H1 (cell line): Measurements from ENCODE around the gene MKI67.

Source experiments
- ASH2L ChIP-seq: fragments of 200-600, 300-600 bp; sonication (generic); IDR thresholded peaks from one replicate; pipeline ENCODE4 v1.7.1; 2017; ENCODE audit warnings: low read length
- CHD2 ChIP-seq: IDR thresholded peaks from 2 replicates; pipeline ENCODE4 v1.6.1; 2012; ENCODE audit warnings: low read length, improper control_type of control experiment
- MAFK ChIP-seq: IDR thresholded peaks from 2 replicates; pipeline ENCODE4 v1.6.1; 2012; ENCODE audit warnings: low read depth, mild to moderate bottlenecking, improper control_type of control experiment, low read length
- MAX ChIP-seq: IDR thresholded peaks from 2 replicates; pipeline ENCODE4 v1.6.1; 2012; ENCODE audit warnings: inconsistent platforms
- PHF8 ChIP-seq: fragments of 200-600 bp; sonication (generic); conservative IDR thresholded peaks from 2 replicates; pipeline ENCODE4 v1.7.1; 2012; ENCODE audit warnings: low read depth, mild to moderate bottlenecking, inconsistent platforms, low read length, moderate library complexity
- POLR2AphosphoS5 ChIP-seq: IDR thresholded peaks from 2 replicates; pipeline ENCODE4 v1.6.1; 2011; ENCODE audit warnings: low read depth, low read length
- POU5F1 ChIP-seq: IDR thresholded peaks from 2 replicates; pipeline ENCODE4 v1.6.1; 2011; ENCODE audit warnings: low read depth, mild to moderate bottlenecking, low read length, moderate library complexity
- ZNF274 ChIP-seq: IDR thresholded peaks from 2 replicates; pipeline ENCODE4 v1.7.0; 2012; ENCODE audit warnings: low read length, borderline replicate concordance; ENCODE audit errors: extremely low read depth
- TF ChIP-seq, protein P1 (sequence below), 3 experiments: IDR thresholded peaks; 1 replicate in 2 of 3; 2 replicates in 1 of 3; pipeline versions ENCODE4 v1.5.1 to v1.6.1; 2011; ENCODE audit warnings: low read length in 3 of 3, mild to moderate bottlenecking in 3 of 3, inconsistent platforms in 2 of 3, low read depth in 1 of 3, moderate library complexity in 1 of 3; ENCODE audit not compliant: insufficient read depth in 1 of 3; ENCODE audit errors: control extremely low read depth in 1 of 3

DNA sequence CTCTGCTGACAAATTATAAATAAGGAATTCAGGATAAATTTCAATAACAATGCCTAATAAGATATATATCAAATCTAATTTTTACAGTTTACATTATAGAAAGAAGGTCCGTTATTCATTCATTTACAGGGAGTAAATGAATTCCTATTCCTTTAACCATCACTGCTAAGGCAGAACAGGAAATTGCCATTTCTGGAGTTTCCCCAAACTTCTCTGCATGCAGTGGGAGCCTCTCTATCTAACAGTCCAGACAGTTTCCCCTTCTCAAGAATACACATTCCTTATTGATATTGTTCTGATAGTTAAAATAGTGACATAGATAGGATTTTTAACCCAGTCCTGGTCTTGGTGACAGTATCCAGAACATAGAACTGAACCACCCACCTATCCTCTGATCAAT is 24.3 kb downstream of the MKI67 start:
- no peak for TF ChIP-seq ZNF274
- no peak for TF ChIP-seq CHD2
- TF ChIP-seq, protein P1, sequence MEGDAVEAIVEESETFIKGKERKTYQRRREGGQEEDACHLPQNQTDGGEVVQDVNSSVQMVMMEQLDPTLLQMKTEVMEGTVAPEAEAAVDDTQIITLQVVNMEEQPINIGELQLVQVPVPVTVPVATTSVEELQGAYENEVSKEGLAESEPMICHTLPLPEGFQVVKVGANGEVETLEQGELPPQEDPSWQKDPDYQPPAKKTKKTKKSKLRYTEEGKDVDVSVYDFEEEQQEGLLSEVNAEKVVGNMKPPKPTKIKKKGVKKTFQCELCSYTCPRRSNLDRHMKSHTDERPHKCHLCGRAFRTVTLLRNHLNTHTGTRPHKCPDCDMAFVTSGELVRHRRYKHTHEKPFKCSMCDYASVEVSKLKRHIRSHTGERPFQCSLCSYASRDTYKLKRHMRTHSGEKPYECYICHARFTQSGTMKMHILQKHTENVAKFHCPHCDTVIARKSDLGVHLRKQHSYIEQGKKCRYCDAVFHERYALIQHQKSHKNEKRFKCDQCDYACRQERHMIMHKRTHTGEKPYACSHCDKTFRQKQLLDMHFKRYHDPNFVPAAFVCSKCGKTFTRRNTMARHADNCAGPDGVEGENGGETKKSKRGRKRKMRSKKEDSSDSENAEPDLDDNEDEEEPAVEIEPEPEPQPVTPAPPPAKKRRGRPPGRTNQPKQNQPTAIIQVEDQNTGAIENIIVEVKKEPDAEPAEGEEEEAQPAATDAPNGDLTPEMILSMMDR (IDR thresholded peaks at IDR 0.05; ENCODE audit: control extremely low read depth in 1 of 3, insufficient read depth in 1 of 3, low read depth in 1 of 3, low read length in 3 of 3): no peak
- TF ChIP-seq MAFK: no peak
- no peak for TF ChIP-seq POU5F1
- no peak for TF ChIP-seq POLR2AphosphoS5
- TF ChIP-seq PHF8: no peak
- TF ChIP-seq MAX: no peak
- no peak for TF ChIP-seq ASH2L
